ENCODE results near the gene NAA10. TPM values are rescaled to one million over a fixed set of nuclear protein-coding genes. Genes with fewer than 3 reads are reported as not detected.

The NAA10 gene
- total RNA-seq, 1 donor from 2014 or later: 168 TPM

DNA sequence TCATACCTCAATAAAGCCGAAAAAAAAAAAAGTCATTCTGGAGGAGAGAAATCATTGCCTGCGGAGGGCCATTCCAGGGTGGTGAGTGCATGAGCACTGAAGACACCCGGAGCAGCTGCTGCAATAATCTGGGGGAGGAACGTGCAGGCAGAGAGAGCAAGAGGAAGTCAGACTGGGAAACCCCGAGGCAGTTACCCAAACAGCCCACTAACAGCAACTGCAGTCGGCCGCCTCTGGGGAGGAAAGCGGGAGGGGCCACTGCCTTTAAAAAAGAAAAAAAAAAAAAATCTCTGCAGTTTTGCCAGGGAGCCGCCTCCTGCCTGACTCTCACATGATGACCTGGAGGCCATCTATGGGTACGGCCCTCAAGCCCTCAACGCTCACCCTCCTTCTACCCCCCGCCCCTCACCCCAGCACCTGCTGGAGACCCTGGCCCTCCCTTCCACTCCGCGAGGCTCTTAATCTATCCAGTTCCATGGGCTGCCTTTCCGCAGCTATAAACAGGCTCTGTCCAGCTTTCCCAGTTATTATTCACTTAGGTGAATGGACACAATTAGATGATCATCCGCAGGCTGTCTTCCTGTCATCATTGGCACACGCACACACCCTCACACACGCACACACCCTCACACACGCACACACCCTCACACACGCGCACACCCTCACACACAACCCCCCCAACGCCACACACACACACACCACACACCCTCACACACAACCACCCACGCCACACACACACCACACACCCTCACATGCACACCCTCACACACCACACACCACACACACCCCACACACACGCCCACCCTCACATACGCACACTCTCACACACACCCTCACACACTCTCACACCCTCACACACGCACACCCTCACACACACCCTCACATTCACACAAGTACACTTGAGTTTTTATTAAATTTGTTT, 33.7 kb downstream of the NAA10 start:
- peaks cover 2% of the 10 kb centered on the region for H3K36me3 Mint-ChIP-seq (ENCODE audit: low read depth)
- H3K4me3 Mint-ChIP-seq: peak overlapping the region; percentile 74
- no peaks in the 10 kb centered on the region for H3K9me3 Mint-ChIP-seq
- intact Hi-C loops (cut with micrococcal nuclease): no loop called here
- peak; percentile 88 for DNase-seq
- peak overlapping the region; percentile 82 for H3K27ac Mint-ChIP-seq
- H3K4me1 Mint-ChIP-seq: peaks cover 26% of the 10 kb centered on the region
- H3K27me3 Mint-ChIP-seq: peaks cover 4% of the 10 kb centered on the region

DNA sequence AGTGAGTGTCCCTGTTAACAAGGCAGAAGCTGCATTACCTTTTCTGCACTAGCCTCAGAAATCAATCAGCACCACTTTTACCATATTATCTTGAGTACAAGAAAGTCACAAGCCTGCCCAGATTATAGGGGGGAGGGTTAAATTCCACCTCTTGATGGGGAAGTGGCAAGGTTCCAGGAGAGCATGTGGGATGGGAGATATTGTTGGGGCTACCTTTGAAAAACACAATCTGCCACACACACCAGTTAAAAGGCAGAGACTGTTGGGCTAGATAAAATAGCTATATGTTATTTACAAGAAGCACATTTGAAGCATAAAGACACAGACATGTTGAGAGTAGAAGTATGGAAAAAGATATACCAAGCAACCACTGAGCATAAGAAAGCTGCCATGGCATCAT, 36.9 kb downstream of the NAA10 start:
- intact Hi-C loops (cut with micrococcal nuclease): no loop called here
- H3K4me1 Mint-ChIP-seq: peaks cover 17% of the 10 kb centered on the region

GRCh38 chrX:153889123-153889522, 45.7 kb downstream of the NAA10 start:
- peaks cover 28% of the 10 kb centered on the region for H3K27me3 Mint-ChIP-seq
- H3K4me1 Mint-ChIP-seq: no peaks in the 10 kb centered on the region
- no peak for DNase-seq
- intact Hi-C loops (cut with micrococcal nuclease): no loop called here
- no peak overlapping the region for H3K27ac Mint-ChIP-seq
- H3K4me3 Mint-ChIP-seq: no peak overlapping the region
- no peaks in the 10 kb centered on the region for H3K9me3 Mint-ChIP-seq
- no peaks in the 10 kb centered on the region for H3K36me3 Mint-ChIP-seq (ENCODE audit: low read depth)

More for the DNA sequence above, 36.9 kb downstream of the NAA10 start:
- H3K36me3 Mint-ChIP-seq (ENCODE audit: low read depth): no peaks in the 10 kb centered on the region
- no peaks in the 10 kb centered on the region for H3K9me3 Mint-ChIP-seq
- peaks cover 6% of the 10 kb centered on the region for H3K27me3 Mint-ChIP-seq
- H3K4me3 Mint-ChIP-seq: no peak overlapping the region
- no peak overlapping the region for H3K27ac Mint-ChIP-seq
- no peak for DNase-seq

DNA sequence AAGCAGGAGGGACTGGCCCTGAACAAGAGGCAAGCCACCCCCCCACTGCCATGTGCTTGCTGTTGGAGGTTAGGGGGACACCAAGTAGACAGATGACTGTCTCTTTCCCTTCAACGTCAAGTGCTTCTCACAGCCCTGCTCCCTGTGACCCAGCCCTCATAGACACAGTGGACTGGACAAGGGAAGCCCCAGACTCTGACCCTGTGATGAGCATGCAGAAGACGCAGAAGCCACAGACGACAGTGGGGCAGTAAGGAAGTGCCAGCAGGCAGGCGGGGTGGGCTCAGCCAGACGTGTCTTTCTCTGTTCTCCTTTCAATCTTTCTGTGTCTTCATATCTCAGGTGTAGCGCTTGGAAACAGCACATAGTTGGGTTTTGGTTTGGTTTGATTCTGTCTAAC, 46.5 kb downstream of the NAA10 start:
- intact Hi-C loops (cut with micrococcal nuclease): no loop called here
- no peak for DNase-seq
- no peaks in the 10 kb centered on the region for H3K9me3 Mint-ChIP-seq
- no peak overlapping the region for H3K27ac Mint-ChIP-seq
- no peak overlapping the region for H3K4me3 Mint-ChIP-seq
- H3K27me3 Mint-ChIP-seq: peaks cover 27% of the 10 kb centered on the region
- no peaks in the 10 kb centered on the region for H3K4me1 Mint-ChIP-seq
- no peaks in the 10 kb centered on the region for H3K36me3 Mint-ChIP-seq (ENCODE audit: low read depth)

DNA sequence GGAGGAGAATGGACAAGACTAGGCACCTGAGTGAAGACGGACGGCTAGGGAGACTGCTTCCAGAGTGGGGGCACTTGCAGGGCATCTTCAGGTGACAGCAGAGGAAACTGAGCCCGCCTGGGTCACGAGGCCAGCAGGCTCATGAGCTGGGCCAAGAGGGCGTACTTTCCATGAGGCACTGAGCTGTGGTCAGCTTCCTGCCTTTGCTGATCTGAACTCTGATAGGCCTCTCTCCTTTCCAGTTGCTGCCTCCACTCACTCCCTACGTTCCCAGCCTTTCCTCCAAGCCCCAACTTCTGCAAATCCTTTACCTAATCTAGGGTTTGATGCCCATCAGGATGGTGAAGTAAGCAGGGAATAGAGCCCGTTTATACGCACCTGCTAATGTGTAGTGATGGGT, 47.5 kb downstream of the NAA10 start:
- H3K36me3 Mint-ChIP-seq (ENCODE audit: low read depth): no peaks in the 10 kb centered on the region

GRCh38 chrX:153886915-153887314, 47.9 kb downstream of the NAA10 start:
- H3K27ac Mint-ChIP-seq: no peak overlapping the region
- H3K36me3 Mint-ChIP-seq (ENCODE audit: low read depth): no peaks in the 10 kb centered on the region
- DNase-seq: no peak
- peaks cover 2% of the 10 kb centered on the region for H3K4me1 Mint-ChIP-seq
- intact Hi-C loops (cut with micrococcal nuclease): no loop called here
- peak overlapping the region; percentile 51 for H3K4me3 Mint-ChIP-seq
- no peaks in the 10 kb centered on the region for H3K9me3 Mint-ChIP-seq
- peaks cover 26% of the 10 kb centered on the region for H3K27me3 Mint-ChIP-seq

More for the DNA sequence above, 47.5 kb downstream of the NAA10 start:
- H3K9me3 Mint-ChIP-seq: no peaks in the 10 kb centered on the region
- H3K4me1 Mint-ChIP-seq: no peaks in the 10 kb centered on the region
- peaks cover 27% of the 10 kb centered on the region for H3K27me3 Mint-ChIP-seq
- DNase-seq: no peak
- peak overlapping the region; percentile 30 for H3K4me3 Mint-ChIP-seq
- intact Hi-C loops (cut with micrococcal nuclease): no loop called here
- H3K27ac Mint-ChIP-seq: no peak overlapping the region

DNA sequence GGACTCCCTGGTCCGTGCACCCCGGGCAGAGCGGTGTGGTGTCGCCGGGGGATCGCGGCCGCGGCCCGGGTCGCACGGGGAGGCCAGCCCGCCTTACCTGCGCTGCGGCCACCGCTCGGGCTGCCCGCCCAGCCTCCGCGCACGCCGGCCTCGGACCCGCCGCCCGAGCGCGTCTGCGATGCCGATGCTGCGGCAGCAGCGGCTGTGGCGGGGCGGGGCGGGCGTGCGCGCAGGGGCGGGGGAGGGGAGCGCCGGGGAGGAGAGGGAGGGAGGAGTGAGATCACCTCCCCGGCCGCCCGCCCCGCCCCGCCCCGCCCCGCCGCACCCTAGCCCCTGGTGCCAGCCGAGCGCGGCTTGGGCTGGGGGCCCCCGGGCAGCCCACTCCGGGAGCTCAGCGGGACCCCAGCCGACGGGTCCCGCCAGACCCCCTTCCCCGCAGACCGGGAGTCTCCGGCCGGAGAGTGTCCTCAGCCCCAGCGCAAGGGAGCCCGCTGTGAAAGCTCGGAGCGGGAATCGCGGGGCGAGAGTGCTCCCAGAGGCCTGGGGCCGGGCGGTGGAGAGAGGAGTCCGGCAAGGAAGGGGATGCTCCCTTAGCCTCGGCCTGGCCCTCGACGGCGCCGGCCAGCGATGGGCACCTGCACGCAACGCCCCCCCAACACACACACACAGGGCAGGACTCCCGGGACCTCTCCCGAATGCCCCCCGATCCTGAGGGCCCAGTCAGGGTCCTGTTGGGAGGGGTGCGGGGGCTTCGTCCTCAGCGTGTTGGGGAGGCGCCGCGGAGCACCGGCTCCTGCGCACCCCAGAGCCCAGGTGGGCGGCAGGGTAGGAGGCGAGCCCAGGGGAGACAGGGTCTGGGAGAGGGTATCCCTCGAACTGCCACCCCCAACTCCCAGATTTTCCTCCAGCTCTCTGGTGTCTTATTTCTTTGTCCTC, 48.6 kb downstream of the NAA10 start, which contains the start of gene L1CAM:
Gene L1CAM (minus strand): TSS at position 206 of the 936 bp plus-strand sequence. CDS start 10,337 bp downstream, outside the sequence.
- Mint-ChIP-seq H3K9me3 (no peaks in the 10 kb centered on the region), H3K36me3 (ENCODE audit: low read depth) (no peaks in the 10 kb centered on the region), H3K27ac (no peak within 1 kb of the TSS), H3K27me3 (peaks cover 26% of the 10 kb centered on the region), H3K4me3 (peak within 1 kb of the TSS; percentile 57), H3K4me1 (peaks cover 2% of the 10 kb centered on the region)
- intact Hi-C loops (cut with micrococcal nuclease): no loop called here
- peak; percentile 70 for DNase-seq

DNA sequence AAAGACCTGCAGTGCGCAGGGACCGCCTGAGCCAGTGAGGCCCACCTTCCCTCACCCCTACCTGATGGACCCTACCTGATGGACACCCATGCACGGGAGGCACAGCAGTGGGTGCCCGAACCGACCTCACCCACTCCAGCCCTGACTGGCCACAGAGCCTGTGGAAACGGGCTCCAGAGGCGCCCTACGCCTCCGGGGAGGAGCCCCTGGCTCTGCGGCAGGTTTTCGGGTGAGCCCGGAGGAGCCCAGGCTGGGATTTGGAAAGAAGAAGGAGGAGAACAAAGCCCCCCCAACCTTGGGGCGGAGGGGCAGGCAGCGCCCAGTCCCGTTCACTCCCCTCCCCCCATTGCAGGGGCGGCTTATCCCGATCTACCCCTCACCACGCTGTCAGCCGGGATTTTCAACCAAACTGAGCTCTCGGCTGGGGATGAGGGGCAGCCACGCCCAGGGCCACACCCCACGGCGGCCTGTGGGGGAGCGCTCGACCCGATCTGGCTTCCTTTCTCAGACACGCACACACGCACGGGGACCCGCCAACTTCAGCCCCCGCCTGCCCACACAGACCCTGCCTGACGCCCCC, 49.5 kb downstream of the NAA10 start:
- H3K9me3 Mint-ChIP-seq: no peaks in the 10 kb centered on the region
- no peak overlapping the region for H3K27ac Mint-ChIP-seq
- intact Hi-C loops (cut with micrococcal nuclease): no loop called here
- H3K4me1 Mint-ChIP-seq: peaks cover 2% of the 10 kb centered on the region
- no peaks in the 10 kb centered on the region for H3K36me3 Mint-ChIP-seq (ENCODE audit: low read depth)
- peaks cover 26% of the 10 kb centered on the region for H3K27me3 Mint-ChIP-seq
- DNase-seq: peak; percentile 66
- H3K4me3 Mint-ChIP-seq: peak overlapping the region; percentile 57

DNA sequence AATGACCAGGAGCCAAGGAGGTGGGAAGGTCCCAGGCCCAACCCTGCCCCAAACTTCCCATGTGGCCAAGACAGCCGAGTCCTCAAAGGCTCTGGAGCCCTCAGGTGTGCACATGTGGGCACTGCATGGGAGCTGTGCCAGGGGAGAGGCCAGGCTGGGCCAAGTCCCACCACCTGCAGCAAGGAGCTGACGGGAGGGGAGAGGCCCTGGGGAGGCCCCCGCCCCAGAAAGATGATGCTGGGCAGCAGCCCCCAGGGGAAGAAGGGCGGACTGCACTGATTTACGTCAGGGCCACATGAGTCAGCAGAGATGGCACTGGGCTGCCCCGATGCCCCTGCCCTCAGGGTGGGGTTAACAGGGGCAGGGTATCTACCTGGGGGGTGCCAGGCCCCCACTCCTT, 50.2 kb downstream of the NAA10 start:
- Mint-ChIP-seq H3K4me3 (peak overlapping the region; percentile 40), H3K36me3 (ENCODE audit: low read depth) (no peaks in the 10 kb centered on the region), H3K9me3 (no peaks in the 10 kb centered on the region), H3K4me1 (peaks cover 3% of the 10 kb centered on the region), H3K27me3 (peaks cover 24% of the 10 kb centered on the region), H3K27ac (no peak overlapping the region)
- intact Hi-C loops (cut with micrococcal nuclease): no loop called here
- no peak for DNase-seq

GRCh38 chrX:153884136-153884535, 50.7 kb downstream of the NAA10 start:
- Mint-ChIP-seq H3K4me1 (peaks cover 7% of the 10 kb centered on the region), H3K36me3 (ENCODE audit: low read depth) (no peaks in the 10 kb centered on the region), H3K4me3 (peak overlapping the region; percentile 40), H3K27me3 (peaks cover 23% of the 10 kb centered on the region), H3K27ac (no peak overlapping the region), H3K9me3 (no peaks in the 10 kb centered on the region)
- DNase-seq: no peak
- intact Hi-C loops (cut with micrococcal nuclease): no loop called here

GRCh38 chrX:153883163-153883843, 51.5 kb downstream of the NAA10 start:
- Mint-ChIP-seq H3K4me1 (peaks cover 14% of the 10 kb centered on the region), H3K27me3 (peaks cover 21% of the 10 kb centered on the region), H3K4me3 (no peak overlapping the region), H3K9me3 (no peaks in the 10 kb centered on the region), H3K36me3 (ENCODE audit: low read depth) (no peaks in the 10 kb centered on the region), H3K27ac (no peak overlapping the region)
- intact Hi-C loops (cut with micrococcal nuclease): no loop called here
- no peak for DNase-seq

DNA sequence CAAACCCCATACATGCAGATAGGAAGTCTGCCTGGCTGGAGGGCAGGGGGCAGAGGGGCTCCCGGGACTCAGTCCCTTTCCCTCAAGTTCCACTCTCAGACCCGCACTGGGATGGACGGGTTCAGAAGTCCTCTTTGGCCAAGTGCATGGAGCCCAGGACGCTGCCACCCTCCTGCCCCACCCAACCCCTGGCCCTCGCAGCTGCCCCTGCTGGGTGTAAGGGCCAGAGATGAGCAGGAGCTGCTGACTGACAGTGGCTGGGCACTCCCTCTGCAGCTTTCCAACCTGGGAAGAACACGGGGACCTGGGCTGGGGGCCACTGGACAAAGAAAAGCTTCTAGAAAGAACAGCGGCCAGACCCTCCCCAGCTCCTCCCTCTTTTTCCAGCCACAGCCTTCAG, 52.3 kb downstream of the NAA10 start:
- Mint-ChIP-seq H3K9me3 (no peaks in the 10 kb centered on the region), H3K27ac (no peak overlapping the region), H3K27me3 (peaks cover 15% of the 10 kb centered on the region), H3K4me1 (peaks cover 20% of the 10 kb centered on the region), H3K36me3 (ENCODE audit: low read depth) (no peaks in the 10 kb centered on the region), H3K4me3 (no peak overlapping the region)
- intact Hi-C loops (cut with micrococcal nuclease): no loop called here
- no peak for DNase-seq

- Mint-ChIP-seq H3K9me3 (no peaks in the 10 kb centered on the region), H3K4me3 (no peak overlapping the region), H3K36me3 (ENCODE audit: low read depth) (no peaks in the 10 kb centered on the region), H3K4me1 (peaks cover 20% of the 10 kb centered on the region), H3K27ac (no peak overlapping the region), H3K27me3 (peaks cover 13% of the 10 kb centered on the region)
- intact Hi-C loops (cut with micrococcal nuclease): no loop called here
- no peak for DNase-seq
Measured at GRCh38 chrX:153882086-153882498, 52.7 kb downstream of the NAA10 start.

All from activated CD4-positive, alpha-beta T cell treated with anti-CD3 and anti-CD28 coated beads, Interleukin-2, amount 10 ng/mL, durations not matched to agents 24 days and 14 days (primary cell).